GM08714 (cell line): ENCODE results near the gene LYPD3.
"Not testable (repeated sequence)": the region's sequence is repeated elsewhere in the genome, so short reads cannot be mapped to it uniquely, and the experiment has no call there.

Experiments used
- H3K4me3 ChIP-seq: fragments of 200-500 bp; sonication (Bioruptor generic); 2 replicates; pipeline ENCODE4 v1.5.1; 2014; ENCODE audit warnings: mild to moderate bottlenecking, low read length, inconsistent platforms
- ZNF274 ChIP-seq: IDR thresholded peaks from 2 replicates; pipeline ENCODE4 v1.6.1; 2012; ENCODE audit warnings: mild to moderate bottlenecking, low read depth, low read length

Gene LYPD3

DNA sequence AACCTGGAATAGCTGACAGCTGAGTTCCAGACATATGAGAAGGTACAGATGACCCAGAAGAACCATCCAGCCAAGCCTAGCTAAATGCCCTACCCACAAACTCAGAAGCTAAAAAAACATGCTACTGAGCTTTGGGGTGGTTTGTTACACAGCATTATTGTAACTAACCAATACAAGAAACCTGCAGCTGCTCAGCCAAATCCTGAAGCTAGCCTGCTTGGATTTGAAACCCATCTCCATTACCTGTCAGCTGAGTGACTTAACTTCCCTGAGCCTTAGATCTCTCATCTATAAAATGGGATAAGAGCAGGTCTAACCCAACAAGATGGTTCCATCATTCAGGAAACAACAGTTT lies 25.7 kb downstream of the LYPD3 start:
- H3K4me3 ChIP-seq, result no peak overlapping the region
- TF ChIP-seq ZNF274, result no peak

GRCh38 chr19:43439032-43439708 lies 26.2 kb downstream of the LYPD3 start:
- TF ChIP-seq ZNF274, result no peak
- H3K4me3 ChIP-seq, result no peak overlapping the region

DNA sequence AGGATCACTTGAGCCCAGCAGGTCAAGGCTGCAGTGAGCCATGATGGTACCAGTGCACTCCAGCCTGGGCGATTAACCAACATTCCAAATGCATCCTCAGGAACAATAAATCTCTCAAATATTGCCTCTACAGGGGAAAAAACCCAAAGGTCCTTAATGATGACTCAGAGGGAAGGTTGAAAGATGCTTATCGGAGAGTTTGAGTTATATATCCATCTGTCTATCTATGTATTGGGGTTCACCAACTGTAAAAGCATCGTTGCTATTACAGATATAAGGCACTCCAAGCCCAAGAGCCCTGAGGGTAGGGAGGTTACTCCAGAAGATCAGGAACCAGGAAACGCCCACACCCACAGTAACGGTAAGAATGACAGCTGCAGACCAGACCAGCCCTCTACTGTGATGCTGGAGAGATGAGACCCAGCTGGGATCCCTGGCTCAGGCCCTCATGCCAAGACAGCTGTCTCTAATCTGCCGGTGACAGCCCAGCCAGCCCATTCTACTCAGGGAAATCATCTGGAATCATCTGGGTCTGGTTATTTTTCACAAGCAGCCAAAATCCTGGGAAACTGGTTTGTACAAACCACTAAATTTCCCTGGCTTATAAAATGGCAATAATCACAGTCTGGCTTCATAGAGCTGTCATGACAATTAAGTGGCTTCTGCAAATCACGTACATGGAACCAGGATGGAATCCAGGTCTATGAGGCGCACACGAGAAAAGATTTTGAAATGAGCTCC lies 26.9 kb downstream of the LYPD3 start:
- no peak overlapping the region for H3K4me3 ChIP-seq
- TF ChIP-seq ZNF274, result no peak

- no peak for TF ChIP-seq ZNF274
- no peak overlapping the region for H3K4me3 ChIP-seq
These were observed 27.7 kb downstream of the LYPD3 start for GRCh38 chr19:43437712-43438111.

GRCh38 chr19:43437284-43437683 lies 28.1 kb downstream of the LYPD3 start:
- not testable (repeated sequence) for H3K4me3 ChIP-seq

DNA sequence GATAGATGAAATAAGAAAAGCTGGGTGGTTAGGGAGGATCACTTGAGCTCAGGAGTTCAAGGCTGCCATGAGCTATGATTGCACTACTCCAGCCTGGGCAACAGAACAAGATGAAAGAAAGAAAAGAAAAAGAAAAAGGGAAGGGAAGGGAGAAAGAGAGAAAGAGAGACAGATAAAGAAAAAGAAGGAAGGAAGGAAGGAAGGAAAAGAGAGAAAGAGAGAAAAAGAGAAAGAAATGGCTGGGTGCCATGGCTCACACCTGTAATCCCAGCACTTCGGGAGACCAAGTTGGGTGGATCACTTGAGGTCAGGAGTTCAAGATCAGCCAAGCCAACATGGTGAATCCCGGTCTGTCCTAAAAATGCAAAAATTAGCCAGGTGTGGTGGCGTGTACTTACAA lies 29.6 kb downstream of the LYPD3 start:
- no peak overlapping the region for H3K4me3 ChIP-seq
- no peak for TF ChIP-seq ZNF274

DNA sequence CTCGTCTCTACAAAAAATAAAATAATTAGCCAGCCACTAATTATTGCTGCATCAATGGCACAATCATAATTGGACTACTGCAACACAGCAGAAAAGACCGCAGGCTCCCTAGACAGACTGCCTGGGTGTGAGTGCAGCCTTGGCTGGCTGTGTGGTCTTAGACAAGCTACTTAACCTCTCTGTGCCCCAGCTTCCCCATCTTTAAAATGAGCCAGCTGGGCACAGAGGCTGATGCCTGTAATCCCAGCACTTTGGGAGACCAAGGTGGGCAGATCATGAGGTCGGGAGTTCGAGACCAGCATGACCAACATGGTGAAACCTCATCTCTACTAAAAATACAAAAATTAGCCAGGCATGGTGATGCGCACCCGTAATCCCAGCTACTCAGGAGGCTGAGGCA lies 31.7 kb downstream of the LYPD3 start:
- no peak for TF ChIP-seq ZNF274

DNA sequence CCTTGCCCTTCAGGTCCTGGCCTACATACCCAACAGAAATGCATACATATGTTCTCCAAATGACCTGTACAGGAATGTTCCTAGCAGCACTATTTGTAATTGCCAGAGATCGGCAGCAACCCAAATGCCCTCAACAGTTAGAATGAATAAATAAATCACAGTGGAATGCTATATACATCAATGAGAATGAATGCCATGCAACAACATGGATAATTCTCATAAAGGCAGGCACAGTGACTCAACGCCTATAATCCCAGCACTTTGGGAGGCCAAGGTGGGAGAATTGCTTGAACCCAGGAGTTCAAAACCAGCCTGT lies 32.1 kb downstream of the LYPD3 start:
- no peak overlapping the region for H3K4me3 ChIP-seq
- TF ChIP-seq ZNF274, result no peak

More for the DNA sequence above, 31.7 kb downstream of the LYPD3 start:
- no peak overlapping the region for H3K4me3 ChIP-seq

- H3K4me3 ChIP-seq, result no peak overlapping the region
- no peak for TF ChIP-seq ZNF274
These were observed 34.4 kb downstream of the LYPD3 start for GRCh38 chr19:43430976-43431375.

GRCh38 chr19:43430142-43430710 lies 35.2 kb downstream of the LYPD3 start:
- H3K4me3 ChIP-seq, result no peak overlapping the region
- no peak for TF ChIP-seq ZNF274

DNA sequence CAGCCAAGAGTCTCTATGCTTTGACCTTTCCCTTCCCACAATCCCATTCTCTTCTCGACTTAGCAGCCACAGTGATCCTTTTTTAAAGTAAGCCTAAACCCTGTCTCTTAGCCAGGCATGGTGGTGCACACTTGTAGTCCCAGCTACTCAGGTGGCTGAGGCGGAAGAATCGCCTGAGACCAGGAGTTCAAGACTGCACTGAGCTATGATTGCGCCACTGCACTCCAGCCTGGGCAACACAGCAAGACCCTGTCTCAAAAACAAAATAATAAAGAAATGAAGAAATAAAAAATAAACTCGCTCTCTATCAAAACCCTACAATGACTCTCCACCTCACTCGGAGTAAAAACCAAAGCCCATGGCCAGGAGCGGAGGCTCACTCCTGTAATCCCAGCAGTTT lies 36.0 kb downstream of the LYPD3 start:
- H3K4me3 ChIP-seq, result no peak overlapping the region
- TF ChIP-seq ZNF274, result no peak

- TF ChIP-seq ZNF274, result no peak
- H3K4me3 ChIP-seq, result no peak overlapping the region
These were observed 39.6 kb downstream of the LYPD3 start for GRCh38 chr19:43425567-43426392.

DNA sequence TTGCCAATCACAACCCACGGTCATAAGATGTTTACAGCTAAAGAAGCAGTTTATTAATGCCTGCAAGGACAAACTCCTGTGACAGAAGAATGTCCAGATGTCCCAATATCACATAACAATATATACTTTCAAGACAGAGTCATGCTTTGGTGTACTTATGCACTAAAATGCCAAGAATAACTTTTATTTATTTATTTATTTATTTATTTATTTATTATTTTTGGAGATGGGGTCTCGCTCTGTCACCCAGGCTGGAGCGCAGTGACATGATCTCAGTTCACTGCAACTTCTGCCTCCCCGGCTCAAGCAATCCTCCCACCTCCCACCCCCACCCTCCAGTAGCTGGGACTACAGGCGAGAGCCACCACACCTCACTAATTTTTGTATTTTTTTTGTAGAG lies 41.6 kb downstream of the LYPD3 start:
- TF ChIP-seq ZNF274, result no peak
- H3K4me3 ChIP-seq, result no peak overlapping the region

DNA sequence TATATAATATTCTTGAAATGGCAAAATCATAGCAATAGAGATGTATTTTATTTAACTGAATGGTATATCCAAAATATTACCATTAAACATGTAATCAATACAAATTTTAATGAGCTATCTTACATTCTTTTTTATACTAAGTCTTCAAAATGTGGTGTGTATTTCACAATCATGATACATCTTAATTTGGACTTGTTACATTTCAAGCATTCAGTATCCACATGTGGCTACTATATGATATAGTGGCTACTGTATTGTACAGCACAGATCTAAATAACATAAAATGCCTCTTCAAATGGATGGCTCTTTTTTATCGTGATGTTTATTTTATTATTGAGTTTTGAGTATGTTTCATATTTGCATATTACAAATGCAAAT lies 42.7 kb downstream of the LYPD3 start:
- no peak overlapping the region for H3K4me3 ChIP-seq
- no peak for TF ChIP-seq ZNF274
